Glomerular visceral epithelial cell (primary cell): ENCODE data around the gene MTUS2.
A peak's percentile ranks its signal among the peaks of the same experiment; 100 is the strongest.

Experiments used
- DNase-seq: peaks from one replicate; pipeline ENCODE4 v3.0.0-alpha.2; 2016; ENCODE audit errors: extremely low spot score

MTUS2 gene

DNA sequence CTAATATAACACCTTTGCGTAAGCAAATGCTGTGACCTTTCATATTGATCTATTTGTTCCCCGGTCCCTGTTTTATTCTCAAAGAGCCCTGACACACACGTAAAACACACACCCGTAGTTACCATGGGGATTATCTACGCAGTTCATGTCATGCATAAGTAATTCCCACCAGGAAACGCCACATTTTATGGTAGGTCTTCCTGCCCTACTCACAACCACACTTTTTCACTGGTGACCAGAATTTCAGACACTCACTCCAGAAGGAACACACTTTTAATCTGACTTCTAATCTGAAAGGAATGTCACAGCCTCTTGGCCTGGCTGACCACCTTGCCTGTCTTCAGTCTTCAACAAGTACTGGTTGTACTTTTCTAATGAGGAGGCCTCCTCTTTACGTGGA, 728.6 kb downstream of the MTUS2 start:
- peak; percentile 66 for DNase-seq

DNA sequence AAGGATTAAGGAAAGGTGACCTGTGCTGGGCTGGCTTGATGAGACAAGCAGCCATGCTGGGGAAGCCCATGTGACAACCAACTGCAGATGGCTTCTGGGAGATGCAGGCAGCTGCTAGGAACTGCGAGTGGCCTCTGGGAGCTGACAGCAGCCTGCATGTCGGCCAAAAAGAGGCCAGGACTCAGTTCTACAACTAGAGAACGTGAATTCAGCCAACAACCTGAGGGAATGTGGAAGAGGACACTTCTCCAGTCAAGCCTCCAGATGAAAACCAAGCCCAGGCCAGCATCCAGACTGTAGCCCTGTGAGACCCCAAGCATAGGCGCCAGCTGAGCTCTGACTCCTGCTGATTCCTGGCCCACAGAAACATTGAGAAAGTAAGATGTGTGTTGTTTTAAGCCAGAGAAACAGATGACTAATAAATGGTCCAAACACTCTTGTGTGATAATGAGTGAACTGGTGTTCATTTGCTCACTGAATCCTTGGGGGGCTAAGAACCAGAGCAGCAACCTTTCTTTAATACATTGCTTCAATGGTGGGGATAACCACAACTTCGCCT, 730.4 kb downstream of the MTUS2 start:
- DNase-seq, result no peak

DNA sequence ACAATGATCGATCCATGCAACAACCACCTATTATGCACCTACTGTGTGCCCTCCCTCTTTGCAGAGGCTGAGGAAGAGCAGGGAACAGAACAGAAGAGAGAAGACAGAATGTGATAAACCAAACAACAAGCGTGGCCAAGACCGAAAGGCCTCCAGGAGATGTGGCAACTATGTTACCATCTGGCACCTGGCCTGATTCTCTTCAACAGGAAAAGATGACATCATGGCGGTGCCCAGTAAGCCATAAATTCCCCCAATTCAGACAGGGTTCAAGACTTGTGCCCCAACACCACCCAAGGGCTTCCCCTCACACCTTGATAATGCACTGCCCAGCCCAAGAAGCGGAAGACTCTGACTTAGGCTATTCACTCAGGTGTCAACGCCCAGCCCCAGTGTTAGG, 731.1 kb downstream of the MTUS2 start:
- DNase-seq, result no peak
